SHP77 treated with DMSO at 0.1 percent for 48 hours (cell line): ENCODE results near the gene BCL11B.
A peak's percentile ranks its signal among the peaks of the same experiment; 100 is the strongest.

Experiments
- DNase-seq: peaks from one replicate; lab custom pipeline; 2025; lab: John Stamatoyannopoulos, UW

Gene BCL11B

DNA sequence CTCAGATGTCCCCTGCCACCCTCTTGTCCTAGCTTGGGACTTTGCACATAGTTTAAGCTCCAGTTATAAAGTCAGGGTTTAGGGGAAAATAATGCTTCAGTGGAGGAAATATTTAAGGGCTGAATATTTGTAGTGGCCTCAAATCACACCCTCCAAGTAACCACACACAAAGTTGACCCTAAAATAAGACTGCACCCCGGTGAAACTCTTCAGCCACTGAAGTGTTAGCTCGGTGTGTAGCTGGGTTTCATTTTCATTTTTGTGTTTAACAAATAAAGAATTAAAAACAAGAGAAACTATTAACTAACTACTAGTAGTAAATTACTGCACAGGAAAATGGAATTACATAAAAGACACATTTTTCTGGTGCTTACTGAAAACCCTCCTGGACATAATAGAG lies 14.8 kb upstream of the BCL11B start:
- no peak for DNase-seq

DNA sequence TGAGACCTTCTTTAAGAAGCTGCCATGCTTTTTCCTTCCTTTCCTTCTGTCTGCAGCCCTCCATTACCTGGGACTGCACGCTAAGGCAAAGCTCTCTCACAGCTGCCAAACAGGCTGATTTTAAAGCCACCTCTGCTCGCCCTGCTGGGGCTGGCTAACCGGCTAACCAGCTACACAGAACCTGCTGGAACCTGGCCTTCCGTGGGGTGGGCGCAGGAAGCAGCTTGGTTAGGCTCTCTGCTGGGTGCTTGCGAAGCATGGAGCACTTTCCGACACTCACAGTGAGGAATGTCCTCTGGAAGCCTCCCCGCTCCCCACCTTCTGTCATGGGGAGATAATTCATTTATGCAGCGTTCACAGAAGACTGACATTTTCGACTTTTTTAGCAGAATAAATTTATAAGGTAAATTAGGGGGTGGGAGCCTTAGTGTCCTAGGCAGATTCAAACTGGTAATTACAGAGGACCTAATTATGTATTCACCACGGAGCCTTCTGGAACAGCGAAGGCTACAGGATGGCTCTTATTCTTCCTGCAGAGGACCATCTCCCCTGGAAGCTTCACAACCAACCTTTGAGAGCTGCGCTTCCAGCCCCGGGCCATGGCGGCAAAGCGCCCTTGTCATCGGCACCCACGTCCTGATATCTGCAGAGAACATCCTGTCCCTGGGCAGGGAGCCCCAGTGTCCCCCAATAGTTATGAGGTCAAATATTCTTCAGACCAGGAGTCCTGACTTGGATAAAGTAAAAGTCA lies 12.4 kb upstream of the BCL11B start:
- DNase-seq = no peak

DNA sequence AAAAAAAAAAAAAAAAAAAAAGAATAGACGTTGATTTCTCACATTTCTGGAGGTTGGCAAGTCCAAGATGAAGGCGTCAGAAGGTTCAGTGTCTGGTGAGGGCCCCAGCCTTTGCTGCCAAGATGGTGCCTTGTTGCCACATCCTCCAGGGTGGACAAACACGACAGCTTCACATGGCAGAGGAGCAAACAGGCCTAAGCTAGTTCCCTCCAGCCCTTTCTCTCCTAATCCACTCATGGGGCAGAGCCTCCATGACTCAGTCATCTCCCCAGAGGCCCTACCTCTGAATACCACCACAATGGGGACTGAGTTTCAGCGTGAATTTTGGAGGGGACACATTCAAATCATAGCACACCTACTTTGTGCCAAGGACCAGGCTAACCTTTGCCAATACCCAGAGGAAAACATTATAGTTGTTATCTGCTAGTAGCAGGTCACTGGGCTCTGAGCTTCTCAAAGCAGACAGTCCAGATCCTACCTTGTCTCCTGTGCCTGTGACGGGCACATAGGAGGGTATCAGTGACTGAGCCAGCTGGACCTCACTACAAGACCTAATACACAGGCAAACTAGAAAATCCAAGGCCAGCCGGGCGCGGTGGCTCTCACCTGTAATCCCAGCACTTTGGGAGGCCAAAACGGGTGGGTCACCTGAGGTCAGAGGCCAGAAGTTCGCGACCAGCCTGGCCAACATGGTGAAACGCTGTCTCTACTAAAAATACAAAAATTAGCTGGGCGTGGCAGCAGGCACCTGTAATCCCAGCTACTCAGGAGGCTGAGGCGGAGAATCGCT lies 10.5 kb upstream of the BCL11B start:
- no peak for DNase-seq

DNA sequence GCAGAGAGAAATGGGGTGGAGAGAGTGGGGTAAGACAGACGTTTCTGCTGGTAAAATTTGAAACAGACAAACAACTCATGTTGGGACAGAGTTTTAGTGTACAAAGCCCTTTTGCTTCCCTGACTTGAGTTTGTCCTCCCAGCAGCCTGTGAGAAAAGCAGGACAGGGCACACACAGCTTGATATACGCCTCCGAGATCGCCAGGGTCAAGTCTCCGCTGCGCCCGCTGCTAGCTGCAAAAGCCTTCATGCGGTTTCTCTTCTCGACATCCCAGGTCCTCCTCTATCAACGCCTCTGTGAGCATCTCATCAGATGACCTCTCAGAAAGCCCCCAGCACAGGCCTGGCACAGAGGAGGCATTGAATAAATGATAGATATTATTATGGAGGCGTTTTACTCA lies 9.4 kb upstream of the BCL11B start:
- no peak for DNase-seq

DNA sequence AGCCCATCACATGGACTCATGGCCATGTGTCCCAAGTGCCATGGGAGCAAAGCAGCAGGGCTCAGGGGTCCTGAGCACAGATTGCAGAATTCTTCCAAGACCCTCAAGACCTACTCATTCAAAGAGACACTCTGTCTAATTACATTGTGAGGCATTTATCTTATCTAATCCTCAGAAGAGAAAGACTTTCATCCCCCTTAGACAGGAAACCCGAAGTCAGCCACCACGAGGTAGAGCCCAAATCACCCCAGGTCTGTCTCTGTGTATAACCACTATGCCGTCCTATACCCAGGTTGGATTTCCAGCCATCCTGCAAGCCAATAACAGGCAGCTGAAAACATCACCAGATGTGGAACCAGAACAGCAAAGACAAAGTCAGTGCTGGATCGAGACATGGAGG lies 8.9 kb upstream of the BCL11B start:
- no peak for DNase-seq

DNA sequence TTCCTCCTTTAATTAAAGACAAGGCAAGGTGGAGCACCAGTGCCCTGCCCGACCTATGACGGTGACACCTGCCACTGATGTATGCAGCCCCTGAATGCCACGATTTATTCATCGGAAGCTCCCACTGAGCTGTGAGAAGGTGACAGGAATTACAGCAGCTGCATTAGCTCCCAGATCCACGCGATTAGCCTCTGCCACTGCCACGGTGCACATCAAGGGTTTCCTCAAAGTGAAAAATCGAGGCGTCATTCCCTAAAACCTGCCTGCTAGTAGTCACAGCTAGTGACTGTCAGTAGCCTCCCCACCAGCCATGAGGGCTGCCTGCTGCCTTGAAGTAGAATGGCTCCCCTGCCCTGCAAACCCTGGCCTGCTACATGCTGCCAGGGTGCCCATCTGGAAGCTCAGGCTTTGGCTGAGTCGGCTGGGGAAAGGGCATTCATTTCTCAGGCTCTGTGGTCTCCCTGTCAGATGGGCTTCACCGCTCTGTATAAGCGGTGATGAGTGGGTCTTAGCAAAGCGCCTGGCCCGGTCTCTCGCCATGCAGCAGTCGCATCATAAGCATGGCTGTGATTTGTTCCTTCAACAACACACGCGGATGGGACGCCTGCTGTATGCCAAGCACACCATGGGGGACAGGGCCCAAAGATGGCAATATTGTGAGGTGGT lies 8.2 kb upstream of the BCL11B start:
- no peak for DNase-seq

DNA sequence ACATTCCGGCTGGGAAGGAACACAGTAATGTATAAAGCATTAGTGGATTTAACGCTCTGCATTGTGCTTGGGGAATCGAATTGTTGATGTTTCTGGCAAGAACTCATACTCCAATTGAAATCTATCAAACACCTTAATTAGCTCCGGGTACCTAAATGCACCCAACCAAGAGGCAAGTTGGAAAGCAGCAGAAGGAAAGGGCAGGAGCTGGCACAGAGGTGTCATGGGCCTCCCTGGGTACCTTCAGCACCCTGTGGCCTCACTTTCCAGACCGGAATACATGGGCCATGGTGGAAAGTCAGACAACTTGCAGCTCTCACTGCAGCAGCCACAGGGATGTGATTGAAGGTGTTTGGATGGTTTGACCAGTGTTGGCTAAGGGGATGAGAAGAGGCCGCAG lies 6.8 kb upstream of the BCL11B start:
- no peak for DNase-seq

DNA sequence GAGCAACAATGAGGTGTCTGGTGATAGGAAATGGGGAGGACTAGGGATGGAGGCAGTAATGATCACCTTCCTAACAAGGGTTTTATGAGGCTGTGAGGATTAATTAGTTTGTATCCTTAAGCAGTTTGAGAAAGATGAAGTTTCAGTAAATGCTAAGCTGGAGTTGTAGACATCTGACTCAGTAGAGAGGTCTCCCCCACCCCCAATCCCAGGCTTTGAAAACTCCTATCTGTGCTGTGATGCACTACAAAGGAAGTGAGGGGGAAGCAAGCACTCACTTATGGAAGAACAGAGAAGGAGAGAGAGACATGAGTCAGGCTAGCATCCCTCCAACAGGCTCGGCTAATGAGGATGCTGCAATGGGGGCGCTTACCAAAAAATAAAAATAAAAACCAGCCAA lies 5.5 kb upstream of the BCL11B start:
- DNase-seq = no peak

DNA sequence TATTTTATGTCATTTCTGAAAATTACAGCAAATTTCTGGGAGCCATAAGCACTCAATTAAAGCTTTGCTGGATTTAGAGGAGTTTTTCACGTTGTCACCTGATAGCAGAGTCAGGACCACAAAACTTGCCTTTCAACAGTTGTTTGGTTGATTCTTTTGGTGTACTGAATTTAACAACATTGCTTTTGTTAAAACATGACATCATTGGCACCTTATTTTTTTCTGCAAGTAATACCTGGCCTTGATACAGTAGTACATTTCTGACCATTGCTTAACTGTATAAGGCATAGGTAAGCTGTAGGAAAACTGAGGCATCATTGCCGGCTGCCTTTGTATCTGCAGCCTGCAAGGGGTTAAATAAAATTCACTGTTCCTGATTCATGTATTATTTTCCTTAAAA lies 4.5 kb upstream of the BCL11B start:
- no peak for DNase-seq

DNA sequence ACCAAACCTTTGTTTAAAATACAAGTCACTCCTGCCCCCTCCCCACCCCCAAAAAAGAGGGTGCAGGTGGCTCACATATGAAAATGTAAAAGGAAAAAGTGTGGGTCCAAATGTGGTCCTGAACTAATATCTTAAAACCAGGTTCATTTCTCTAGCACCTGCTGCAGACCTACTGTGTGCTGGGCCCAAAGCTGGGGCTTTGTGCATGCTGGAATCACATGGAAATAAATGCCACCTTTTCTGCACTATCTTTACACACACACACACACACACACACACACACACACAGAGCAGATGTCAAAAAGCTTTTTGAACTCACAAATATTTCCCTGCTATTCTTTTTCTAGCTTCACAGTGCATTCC lies 3.2 kb upstream of the BCL11B start:
- DNase-seq = no peak

DNA sequence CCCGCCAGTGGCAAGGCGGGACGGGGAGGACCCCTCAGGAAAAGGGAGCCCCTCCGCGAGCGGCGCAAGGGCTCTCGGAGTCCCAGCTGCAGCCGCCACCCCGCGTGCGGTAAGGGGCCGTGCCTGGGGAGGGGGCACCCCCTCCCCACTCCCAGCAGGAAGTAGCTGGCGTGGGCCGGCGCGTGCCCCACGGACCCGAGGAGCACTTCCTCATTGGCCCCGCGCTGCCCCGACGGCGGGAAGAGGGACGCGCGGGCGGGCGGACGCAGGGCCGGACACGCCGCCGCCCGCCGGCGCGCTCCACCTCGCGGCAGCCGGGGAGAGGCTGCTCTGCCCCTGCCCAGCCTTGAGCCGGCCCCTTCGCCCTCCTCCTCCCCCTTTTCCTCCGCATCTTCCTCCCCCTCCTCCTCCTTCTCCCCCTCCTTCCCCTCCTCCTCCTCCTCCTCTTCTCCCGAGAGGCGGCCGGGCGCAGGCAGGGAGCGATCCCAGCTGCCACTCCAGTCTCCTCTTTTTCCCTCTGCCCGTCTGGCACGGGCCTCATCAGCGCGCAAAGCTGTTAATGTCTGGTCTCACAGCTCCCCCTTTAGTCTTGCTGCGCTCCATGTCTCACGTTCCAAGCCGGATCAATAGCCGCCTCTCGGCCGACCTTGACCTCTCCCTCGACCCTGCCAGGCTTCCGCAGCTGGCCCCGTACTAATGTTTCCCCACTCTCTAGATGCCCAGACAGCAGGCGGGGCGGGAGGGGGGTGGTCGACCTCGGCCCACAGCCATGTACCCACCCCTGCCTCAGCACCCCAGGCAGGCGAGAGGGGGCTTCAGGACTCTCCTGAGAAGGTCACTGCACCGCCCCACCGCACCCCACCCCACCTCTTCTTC lies 2.6 kb upstream of the BCL11B start:
- peak; percentile 25 for DNase-seq

DNA sequence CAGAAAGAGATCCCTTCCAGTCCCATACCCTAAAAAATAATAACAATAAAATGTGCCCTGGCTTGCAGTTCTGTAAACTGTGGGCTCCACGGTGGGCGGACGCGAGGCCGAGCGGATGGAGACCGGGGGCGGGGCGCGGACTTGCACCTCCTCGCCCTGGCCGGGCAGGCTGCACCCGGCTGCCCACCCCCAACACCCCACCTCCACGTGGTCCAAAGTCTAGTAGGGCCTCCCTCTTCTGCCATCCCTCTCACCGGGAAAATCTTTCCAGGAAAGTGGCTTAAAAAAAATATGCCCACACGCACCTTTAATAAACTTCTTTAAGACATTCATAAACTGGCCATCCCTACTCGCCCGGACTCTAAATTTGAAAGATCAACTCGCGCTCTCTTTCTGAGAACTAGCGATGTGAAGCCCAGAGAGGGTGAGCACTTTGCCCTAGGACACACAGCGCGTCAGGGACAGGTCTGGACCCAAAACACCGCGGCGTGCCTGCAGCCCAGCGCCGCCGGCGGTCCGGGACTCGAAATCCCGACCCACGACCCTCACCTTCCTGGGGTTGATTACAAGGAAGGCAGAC lies 1.9 kb upstream of the BCL11B start:
- DNase-seq = no peak

DNA sequence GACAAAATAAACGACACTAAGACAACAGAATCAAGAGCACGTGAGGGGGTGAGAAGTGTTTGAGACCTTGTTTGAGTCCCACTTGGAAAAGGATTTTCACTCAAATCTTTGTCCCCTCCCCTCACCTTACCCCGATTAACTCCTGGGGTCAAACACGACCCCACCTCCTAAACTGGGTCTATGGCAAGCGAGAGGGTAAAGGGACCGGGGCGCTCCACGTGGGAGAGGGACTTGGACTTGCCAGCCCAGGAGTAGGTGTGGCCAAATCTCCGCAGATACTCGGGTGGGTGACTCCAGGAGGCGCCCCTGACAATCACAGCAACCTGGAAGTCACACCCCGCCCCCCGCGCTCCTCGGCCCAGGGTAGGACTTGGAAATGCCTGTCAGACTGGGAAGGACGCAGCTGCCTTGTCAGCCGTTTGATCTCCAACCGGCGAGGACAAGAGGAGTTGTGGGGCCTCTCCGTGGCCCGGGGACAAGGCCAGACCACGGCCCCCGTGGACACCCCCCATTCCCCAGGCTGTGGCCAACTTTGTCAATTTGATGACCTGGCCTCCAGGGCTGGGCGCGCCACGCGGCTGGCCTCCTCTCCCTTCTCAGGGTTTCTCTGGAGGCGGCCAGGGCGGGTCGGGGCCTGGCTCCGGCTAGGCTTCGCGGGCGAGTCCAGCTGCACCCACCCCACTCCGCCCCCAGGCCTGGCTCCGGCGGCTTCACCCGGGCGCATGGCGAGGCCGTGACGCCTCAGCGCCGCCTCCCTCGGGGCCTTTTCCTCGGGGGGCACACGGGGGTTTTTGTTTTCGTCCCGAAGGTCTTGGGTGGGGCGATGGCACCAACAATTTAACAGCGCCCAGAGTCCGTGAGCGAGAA lies 1.1 kb upstream of the BCL11B start:
- no peak for DNase-seq

DNA sequence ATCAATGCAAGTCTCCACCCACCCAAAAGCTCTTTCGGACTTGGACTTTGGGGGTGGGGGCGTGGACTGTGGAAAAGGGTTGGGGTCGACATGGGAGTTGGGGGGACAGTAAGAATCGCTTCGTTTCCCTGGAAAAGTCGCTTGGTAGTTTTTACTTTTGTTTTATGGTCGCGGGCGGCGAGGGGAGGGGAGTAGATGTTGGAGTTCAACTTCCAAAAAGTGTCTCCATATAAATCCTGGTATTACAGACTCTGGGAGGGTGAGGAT lies 568 bp upstream of the BCL11B start:
- DNase-seq = no peak

DNA sequence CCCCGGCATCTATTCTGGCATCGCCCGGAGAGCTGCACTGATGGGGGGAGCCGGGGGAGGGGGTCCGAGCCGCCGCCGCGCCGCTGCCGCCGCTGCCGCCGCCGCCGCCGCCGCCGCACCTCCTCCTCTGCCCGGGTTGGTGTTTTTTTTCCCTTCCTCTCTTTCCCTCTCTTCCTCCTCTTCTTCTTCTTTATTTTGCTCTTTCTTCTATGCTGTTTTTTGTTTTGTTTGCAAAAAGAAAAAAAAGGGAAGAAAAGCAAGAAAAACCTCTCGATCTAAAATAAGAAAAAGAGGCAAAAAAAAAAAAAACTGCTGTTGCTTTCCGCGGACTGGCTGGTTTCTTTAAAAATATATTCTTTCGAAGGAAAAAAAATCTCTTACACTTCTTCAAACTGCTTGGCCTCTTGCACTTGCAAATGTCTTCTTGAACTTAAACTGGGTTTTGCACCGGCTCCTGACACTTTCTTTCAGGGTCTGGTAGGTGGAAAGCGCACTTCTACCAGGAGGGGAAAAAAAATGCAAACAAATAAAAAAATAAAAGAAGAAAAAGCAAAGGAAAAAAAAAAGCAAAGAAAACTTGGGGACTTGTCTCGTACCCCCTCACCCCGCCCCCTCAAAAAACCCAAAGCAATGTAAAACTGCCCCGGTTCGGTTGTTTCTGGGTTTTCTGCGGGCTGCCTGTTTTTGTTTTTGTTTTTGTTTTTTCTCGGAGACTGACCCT lies 616 bp downstream of the BCL11B start:
- DNase-seq = no peak

DNA sequence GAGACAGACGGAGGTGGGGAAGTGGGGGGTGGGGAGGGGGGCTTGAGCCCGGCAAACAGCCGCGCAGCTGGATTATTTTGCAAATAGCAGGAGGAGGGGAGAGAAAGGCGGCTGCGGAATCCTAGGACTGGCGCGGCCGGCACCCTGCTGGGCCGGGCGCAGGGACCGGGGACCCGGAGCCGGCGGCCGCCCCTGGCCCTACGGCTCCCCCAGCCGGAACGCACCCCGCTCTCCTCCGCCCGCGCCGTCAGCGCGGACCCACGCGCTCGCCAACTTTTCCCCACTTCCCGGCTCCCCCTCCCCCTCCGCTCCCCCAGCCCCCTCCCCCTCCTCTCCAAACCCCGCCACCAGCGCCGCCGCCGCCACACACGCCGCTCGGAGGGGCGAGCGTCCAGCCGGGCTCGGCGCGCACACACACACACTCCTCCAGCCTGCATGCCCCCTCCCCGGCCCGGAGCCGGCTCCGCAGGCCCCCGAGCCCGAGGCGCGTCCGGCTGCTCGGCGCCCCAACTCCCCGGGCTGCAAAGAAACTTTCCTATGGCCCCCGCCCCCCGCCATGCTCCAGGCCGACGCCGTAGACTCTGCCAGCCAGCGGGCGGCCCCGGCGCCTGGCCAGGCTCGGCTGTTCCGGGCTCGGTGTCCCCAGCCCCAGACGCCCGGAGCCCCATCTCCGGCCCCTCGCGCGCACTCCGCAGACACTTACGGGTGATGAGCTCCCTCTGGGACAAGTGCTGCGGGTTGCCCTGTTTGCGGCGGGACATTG lies 1.4 kb downstream of the BCL11B start:
- DNase-seq = no peak

DNA sequence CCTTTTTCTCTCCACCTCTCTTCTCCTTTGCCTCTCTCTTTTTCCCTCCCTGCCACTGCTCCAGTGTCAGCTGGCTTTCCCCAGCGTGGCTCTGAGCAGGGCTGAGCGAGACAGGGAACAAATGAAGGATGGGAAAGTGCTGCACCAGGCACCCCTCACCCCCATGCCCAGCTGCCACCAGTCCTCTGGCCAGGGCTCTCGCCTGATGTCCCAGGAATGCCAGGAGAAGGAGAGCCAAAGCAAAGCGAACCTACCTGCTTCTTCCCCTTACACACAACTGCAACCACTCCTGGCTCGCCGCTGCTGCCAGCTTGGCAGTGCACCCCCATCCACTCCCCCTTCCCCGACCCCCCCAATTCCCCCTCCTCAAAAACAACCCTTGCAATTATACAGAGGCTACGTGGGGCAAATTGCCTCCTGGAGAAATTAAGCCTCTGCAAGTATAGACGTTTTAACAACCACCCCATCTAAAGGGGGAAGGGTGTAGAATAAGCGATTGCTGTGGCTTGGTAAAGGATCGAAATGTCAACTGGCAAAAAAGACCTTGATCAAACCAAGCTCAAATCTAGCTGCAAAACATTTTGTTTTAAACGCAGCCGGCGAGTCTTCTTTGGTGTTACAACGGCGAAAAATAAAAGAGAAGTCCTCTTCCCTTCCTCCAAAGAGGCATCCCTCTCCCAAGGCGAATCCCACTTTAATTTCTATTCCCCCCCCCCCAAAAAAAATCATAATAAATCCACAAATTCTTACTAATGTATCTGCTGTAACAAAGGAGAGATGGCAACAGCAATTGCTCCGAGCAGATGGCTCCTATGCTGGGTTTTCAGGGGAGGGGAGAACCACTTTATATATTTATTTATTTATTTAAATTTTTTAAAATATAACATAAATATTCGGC lies 2.9 kb downstream of the BCL11B start:
- no peak for DNase-seq
